GM19324 (cell line): ENCODE results near the gene TNRC6C.

ENCODE experiments used
- ATAC-seq: cut with Tn5 transposase; IDR thresholded peaks from one replicate; pipeline ENCODE4 v1.9.1; 2021; ENCODE audit warnings: mild to moderate bottlenecking, moderate library complexity; ENCODE audit not compliant: unreplicated experiment, low FRiP score

The TNRC6C gene

DNA sequence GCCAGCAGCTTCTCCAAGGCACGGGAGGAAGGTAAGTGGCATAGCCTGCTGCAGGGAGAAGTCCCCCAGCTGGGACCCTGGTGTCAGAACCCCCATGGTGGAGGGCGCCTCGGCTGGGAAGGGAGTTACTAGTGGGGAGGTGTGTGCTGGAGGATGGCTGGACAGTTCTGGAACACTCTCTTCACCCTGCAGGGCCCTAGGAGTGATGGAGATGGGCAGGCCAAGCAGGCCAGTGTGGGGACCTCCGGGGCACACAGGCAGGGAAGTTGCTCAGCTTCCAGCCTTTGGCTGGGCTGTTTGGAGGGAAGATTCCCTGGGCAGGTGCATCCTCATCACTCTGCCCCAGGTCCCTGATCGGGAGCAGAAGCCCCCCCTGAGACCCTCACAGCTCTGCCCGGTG is 188.4 kb downstream of the TNRC6C start:
- no peak for ATAC-seq

DNA sequence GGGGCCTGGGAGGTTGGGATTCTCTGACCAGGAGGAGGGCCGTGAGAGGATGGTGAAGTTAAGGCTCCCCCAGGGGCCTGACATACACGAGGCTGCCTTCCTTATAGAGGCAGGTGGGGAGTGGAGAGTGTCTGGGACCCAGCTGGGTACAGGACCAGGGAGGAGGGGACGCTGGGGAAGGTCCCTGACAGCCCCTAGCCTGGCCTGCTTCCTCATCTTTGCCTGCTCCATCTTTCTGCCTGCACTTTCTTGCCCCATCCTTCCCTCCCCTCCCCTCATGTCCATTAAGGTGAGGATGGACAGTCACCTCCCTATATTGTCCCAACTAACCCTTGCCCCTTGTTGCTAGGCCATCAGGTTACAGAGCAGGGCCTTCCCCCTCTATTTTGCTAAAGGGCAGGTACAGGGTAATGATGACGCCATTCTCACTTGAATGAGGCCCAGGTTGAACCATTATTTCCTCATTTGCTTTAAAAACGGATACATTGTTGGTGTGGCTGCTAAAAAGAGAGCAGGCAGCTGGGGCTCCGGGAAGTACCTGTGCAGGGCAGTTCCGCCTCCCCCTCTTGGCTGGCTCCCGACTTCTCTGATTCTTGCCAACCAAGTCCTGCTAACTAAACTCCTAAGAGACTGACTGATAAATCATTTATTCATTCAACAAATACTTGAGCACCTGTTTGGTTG is 189.0 kb downstream of the TNRC6C start:
- no peak for ATAC-seq

DNA sequence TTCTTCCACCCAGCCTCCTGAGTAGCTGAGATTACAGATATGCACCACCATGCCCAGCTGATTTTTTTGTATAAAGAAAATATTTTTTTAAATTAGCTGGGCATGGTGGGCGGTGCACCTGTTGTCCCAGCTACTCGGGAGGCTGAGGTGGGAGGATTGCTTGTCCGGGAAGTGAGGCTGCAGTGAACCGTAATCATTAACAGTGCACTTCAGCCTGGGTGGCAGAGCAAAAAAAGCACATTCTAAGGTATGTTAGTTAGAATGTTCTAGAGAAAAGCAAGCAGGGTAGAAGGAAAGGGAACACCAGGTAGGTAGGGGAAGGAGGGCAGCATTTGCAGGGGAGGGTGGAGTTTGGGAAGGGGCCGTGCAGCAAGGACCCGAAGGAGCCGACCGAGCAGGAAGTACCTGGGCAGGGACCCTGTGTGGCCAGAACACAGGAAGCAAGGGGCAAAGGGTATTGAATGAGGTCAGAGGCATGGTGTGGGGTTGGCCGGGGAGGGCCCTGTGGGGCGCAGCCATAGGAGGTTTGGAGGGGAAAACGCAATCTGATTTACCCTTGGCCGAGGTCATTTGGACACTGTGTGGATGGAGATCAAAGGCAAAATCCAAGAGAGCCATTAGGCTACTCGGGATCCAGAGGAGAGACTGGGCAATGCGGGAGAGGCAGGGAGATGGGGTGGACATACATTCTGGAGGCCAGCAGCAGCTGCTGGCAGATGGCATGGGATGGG is 189.9 kb downstream of the TNRC6C start:
- ATAC-seq, result no peak

DNA sequence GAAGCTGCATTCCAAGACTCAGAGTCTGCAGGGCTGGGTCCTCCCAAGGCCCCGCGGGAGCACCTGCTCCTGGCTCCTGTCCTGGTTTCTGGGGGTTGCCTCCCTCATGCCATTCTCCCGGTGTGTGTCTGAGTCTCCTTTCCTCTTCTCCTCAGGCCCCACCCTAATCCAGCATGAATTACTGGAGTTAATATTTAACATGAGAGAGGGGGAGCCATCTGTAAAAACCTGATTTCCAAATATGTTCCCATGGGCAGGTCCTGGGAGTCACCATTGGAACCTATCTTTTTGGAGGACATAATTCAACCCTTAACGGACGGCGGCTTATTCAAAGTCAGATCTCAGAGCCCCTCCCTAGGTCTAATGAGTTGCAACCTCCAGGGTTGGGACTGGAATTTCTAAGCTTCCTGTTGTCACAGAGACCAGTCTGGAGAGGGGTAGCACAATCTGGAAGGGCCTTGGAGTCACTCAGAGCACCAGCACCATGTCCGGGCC is 193.1 kb downstream of the TNRC6C start:
- ATAC-seq, result no peak

DNA sequence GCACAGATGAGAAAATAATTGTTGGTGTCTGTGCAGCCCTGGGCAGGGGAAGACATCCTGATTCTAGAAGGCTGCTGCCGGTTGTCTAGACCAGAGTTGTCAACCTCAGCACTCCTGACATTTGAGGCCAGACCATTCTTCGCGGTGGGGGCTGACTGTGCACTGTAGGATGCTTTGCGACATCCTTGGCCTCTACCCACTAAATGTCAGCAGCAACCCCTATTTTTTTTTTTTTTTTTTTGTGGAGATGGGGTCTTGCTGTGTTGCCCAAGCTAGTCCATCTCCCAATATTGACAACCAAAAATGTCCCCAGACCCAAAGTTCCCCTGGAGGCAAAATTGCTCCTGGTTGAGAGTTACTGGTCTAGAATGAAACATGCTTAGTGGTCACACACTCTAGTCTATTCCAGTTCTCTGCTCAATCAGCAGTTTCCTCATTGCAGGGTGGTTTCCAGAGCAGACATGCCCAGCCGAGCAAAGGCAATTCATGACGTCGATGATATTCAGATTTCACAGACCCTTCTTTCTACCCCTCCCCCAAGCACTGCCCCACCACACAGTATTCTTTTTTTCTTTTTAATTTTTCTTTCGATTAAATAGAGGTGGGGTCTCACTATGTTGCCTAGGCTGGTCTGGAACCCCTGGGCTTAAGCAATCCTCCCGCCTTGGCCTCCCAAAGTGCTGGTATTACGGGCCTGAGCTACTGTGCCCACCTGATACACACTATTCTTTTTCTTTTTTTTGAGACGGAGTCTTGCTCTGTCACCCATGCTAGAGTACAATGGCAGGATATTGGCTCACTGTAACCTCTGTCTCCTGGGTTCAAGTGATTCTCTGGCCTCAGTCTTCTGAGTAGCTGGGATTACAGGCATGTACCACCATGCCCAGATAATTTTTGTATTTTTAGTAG is 196.7 kb downstream of the TNRC6C start:
- ATAC-seq, result no peak
